SK-N-SH (cell line): ENCODE data around the gene AP1S1.

Experiments used
- CTCF ChIP-seq: fragments of 200-600 bp; sonication (generic); IDR thresholded peaks from 2 replicates; pipeline ENCODE4 v1.6.1; 2017; ENCODE audit warnings: antibody characterized with exemption, mild to moderate bottlenecking, moderate library complexity
- FOXJ3 ChIP-seq: sonication (generic); formaldehyde crosslinking; IDR thresholded peaks from 2 replicates; pipeline ENCODE4 v1.5.1; 2020; ENCODE audit warnings: mild to moderate bottlenecking, missing genetic modification reagents
- RCOR1 ChIP-seq: fragments of 150-350 bp; IDR thresholded peaks from 2 replicates; pipeline ENCODE4 v1.6.1; 2017; ENCODE audit warnings: antibody characterized with exemption, low read length

GRCh38 chr7:101186844-101187428, 32.7 kb downstream of the AP1S1 start:
- TF ChIP-seq RCOR1, result no peak
- no peak for TF ChIP-seq CTCF
- no peak for TF ChIP-seq FOXJ3 (CRISPR knock-in tag)
